HEK293T (cell line): ENCODE data around the gene NFKBIA.

ENCODE experiments used
- ARNT ChIP-seq: fragments of 450-650 bp; IDR thresholded peaks from 2 replicates; pipeline ENCODE4 v1.6.1; 2017; ENCODE audit warnings: mild to moderate bottlenecking
- BHLHE40 ChIP-seq: fragments of 450-650 bp; IDR thresholded peaks from 2 replicates; pipeline ENCODE4 v1.6.1; 2016; ENCODE audit warnings: mild to moderate bottlenecking, moderate library complexity, borderline replicate concordance
- ELF4 ChIP-seq: fragments of 450-650 bp; IDR thresholded peaks from 2 replicates; pipeline ENCODE4 v1.6.1; 2017; ENCODE audit warnings: antibody characterized with exemption
- FOXA1 ChIP-seq: fragments of 450-650 bp; IDR thresholded peaks from 2 replicates; pipeline ENCODE4 v1.6.1; 2016; ENCODE audit warnings: mild to moderate bottlenecking
- FOXK2 ChIP-seq: fragments of 450-650 bp; IDR thresholded peaks from 2 replicates; pipeline ENCODE4 v1.6.1; 2016; ENCODE audit warnings: mild to moderate bottlenecking
- FOXM1 ChIP-seq: fragments of 450-650 bp; IDR thresholded peaks from 2 replicates; pipeline ENCODE4 v1.6.1; 2017; ENCODE audit warnings: mild to moderate bottlenecking, borderline replicate concordance
- L3MBTL2 ChIP-seq: fragments of 450-650 bp; conservative IDR thresholded peaks from 2 replicates; pipeline ENCODE4 v1.6.1; 2016; ENCODE audit warnings: mild to moderate bottlenecking
- NFRKB ChIP-seq: fragments of 450-650 bp; IDR thresholded peaks from 2 replicates; pipeline ENCODE4 v1.6.1; 2016; ENCODE audit warnings: mild to moderate bottlenecking, moderate library complexity
- SP1 ChIP-seq: fragments of 450-650 bp; IDR thresholded peaks from 2 replicates; pipeline ENCODE4 v1.6.1; 2017
- SUZ12 ChIP-seq: fragments of 450-650 bp; IDR thresholded peaks from 2 replicates; pipeline ENCODE4 v1.6.1; 2016; ENCODE audit warnings: mild to moderate bottlenecking
- ZNF384 ChIP-seq: fragments of 450-650 bp; IDR thresholded peaks from 2 replicates; pipeline ENCODE4 v1.6.1; 2016

GRCh38 chr14:35406090-35406489, 1.5 kb upstream of the NFKBIA start:
- TF ChIP-seq FOXK2, result no peak
- no peak for TF ChIP-seq SP1
- no peak for TF ChIP-seq ARNT
- no peak for TF ChIP-seq ZNF384
- no peak for TF ChIP-seq FOXM1
- no peak for TF ChIP-seq NFRKB
- no peak for TF ChIP-seq ELF4
- no peak for TF ChIP-seq SUZ12
- TF ChIP-seq FOXA1, result no peak
- no peak for TF ChIP-seq L3MBTL2
- TF ChIP-seq BHLHE40, result no peak
